ENCODE results near the gene SEC61A1.

Gene SEC61A1

DNA sequence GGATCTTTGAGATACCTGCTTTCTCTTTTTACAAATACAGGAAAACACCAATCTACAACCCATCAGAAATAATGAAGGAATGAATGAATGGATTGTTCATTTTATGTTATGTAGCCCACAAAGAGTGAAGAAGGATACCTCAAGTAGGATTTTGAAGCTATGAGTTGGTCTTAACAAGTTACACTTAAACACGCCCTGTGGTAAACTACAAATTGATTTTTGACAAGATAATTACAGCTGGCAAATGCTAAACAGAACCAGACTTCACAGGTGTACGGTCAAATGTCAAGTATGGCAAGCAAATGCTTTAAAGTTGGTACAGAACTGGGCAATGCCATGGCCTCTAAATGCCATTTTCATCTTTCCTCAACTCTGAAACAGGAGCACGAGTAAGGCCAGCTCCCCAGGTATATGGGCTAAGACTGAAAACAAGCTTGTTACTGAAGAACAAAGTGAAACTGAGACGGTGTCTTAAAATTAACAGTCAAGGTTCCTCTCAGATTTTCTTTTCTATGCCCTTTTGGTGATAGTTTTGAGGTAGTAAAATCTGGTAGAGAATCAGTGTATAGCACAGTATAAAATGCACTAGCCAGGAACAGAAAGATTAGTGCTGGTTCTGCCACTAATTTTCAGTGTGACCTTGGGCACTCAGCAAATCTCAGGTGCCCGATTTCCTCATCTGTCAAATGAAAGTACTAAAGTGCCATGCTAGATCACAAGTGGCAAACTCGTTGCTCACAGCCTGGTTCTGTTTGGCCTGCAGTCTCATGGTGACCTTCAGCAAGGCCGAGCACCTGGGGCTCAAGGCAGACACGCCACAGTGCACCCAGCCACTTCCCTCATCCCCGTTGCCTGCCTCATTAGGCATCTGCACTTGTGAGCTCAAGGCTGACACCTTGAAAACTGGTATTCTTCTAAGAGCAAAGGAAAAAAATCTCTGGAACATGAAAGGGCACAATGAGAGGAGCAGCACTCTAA lies 61.9 kb downstream of the SEC61A1 start:
- DNase-seq, result no peak
